Stimulated activated CD4-positive, alpha-beta T cell treated with anti-CD3 and anti-CD28 coated beads, Interleukin-12 subunit alpha, Interleukin-12 subunit beta, amount 100 ng/mL, for 48 hours (primary cell): Measurements from ENCODE around the gene LTBP2.

Source experiments
- DNase-seq, 3 donors: peaks; one replicate each; pipeline ENCODE4 v3.0.0-alpha.2; 2020; ENCODE audit warnings: low read depth in 2 of 3, low spot score in 1 of 3

Gene LTBP2

DNA sequence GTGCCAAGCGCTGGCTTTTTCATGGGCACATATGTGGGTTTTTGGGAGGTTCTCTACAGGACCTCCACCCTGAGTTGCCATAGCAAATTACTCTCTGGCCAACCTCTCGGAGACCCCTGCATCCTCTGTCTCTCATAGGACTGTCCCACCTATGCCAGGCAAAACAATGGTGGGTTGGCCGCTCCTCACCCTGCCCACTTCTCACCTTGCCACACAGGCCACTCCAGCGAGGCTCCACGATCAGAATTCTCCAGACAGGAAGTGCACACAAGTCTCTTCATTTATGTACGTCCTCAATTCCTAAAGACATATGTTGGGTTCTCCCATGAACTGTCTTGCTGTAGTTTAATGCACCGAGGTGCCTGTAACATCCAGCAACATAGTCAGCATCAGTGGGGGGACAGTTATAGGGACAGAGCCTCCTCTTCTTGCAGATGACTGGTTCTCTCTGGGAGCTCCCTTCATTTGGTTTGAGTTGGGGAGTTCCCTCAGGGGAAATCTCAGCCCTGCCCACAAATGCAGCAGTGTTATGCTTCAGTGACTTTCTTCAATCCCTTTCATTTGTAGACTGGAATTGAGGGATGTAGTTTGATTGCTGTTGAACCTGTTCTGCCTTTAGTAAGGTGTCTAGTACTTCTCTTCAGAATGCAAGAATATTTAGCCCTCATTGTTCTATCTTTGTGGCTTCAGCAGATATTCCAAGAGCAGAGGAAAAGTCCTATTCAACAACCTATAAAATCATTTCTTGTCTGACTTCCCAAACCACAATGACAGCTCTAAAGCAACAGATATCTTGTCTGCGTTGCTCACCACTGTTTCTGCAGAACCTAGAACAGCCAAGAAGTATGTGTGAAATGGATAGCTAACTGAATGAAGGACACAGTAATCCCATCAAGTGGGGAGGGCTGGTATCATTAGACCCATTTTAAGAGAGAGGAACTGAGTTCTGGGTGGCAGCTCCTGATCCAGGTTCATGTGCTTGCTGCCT is 2.8 kb upstream of the LTBP2 start:
- DNase-seq = no peak

DNA sequence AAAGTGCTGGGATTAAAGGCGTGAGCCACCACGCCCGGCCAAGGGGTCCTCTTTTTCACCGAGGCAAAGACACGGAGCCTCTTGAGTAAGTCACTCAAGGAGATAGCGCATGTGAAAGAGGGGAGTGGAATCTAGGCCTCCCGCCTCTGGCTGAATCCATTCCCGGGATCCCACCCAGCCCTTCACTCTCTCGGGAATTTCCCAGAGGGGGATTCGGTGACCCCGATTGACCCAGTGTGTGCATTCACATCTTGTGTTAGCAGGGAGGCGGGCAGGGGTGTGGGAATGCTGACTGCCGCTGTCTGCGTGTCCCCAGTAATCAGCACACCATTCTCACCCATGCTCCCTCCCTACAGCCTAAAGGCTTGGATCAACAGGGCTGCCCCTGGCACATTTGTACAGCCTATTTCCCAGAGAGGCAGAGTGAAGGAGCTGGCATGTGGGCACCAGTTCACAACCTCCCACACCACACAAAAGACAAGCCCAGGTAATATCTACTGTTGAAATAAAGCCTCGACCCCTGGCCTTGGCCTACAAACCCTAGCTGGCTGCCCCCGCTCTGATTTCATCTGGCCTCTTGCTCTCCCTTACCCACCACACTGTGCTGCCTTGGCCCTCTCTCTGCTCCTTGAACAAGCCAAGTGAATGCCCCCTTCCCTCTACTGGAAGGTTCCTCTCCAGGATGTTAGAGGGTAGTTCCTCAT is 1.3 kb upstream of the LTBP2 start:
- DNase-seq = no peak

DNA sequence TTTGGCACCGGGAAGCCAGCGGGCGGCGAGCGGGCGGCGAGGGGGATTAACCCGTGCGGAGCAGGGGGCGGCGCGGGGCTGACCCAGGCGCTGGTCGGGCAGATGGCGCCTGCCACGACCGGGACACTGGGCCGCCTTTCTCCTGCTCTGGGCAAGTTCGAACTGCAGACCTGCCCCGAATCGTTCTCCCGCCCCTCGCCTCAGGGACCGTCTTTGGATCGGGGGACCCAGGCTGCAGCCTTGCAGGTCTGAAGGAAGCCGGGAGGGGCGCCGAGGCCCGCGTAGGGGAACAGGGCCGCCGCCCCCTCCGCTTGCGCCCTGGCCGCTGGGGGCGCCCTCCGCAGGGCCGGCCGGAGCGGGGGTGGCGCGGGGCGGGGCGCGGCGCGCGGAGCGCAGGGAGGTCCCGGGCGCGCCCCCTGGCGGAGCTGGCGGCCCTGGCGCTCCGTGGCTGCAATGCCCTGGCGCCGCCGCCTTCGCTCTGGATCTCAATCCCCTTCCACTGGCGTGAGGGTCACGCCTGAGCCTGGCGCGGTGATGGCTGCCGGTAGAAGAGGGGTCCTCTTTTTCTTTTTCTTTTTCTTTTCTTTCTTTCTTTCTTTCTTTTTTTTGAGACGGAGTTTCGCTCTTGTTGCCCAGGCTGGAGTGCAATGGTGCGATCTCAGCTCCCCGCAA is 449 bp upstream of the LTBP2 start:
- peak; percentile 57 to 79 (median 68) for DNase-seq

DNA sequence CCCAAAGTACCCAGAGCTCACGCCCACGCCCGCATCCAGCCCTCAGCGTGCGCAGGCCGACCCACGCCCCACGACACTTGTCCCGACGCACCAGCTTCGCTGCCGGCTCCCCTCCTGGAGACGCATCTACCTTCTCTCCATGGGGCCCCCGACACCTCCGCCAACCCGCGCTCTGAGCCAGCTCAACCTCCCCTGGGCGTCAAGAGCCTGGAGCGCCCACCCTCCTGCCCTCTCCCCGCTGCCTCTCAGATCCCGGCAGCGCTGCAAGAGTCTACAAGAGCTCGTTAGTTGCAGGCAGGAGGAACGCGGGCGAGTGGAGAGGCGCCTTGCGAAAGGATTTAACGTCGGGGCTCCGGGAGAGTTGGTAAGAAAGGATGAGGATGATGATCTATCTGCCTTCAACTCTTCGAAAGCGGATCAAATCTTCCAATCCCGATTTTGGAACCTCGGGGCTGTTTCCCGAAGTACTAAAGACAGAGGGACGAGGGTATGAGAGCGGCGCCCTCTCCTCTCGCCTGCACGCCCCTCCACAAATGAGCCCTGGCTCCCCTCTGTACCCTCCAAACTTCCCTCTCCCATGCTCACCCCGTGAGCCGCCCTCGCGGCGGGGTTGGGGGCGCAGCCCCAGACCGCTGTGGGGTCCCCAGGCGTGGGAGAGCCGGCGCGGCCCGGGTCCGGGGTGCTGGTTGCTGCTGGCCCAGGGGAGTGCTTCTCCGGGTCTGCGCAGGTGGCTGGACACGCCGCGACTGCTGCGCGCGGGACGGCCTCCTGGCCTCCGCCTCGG is 979 bp downstream of the LTBP2 start:
- no peak for DNase-seq

DNA sequence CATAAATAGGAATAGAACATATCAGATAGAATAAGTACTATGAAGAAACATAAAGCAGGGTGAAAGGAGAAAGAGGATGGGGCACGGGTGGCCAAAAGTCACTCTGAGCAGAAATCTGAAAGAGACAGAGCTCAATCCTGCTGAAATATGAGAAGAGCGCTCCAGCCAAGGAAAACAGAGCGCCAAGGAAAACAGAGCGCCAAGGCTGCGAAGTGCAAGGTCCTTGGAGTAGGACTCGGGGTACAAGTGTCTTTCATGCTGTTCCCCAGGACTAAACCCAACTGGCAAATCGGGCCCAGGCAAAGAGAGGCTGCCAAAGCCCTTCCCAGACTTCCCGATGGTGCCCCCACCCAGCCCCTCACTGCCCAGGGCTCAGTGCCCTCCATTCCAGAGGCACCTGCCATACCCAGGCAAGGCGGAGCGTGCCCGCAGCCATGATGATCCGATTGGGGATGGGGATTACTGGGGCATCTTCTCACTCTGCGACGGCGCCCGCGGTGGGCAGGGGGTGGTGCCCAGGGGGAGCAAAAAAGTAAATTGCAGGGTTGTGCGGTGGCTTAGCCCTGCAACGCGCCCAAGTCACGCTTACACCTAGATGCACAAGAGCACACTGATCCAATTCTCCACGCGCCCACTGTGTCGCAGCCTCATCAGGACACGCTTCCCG is 1.7 kb downstream of the LTBP2 start:
- DNase-seq = no peak

DNA sequence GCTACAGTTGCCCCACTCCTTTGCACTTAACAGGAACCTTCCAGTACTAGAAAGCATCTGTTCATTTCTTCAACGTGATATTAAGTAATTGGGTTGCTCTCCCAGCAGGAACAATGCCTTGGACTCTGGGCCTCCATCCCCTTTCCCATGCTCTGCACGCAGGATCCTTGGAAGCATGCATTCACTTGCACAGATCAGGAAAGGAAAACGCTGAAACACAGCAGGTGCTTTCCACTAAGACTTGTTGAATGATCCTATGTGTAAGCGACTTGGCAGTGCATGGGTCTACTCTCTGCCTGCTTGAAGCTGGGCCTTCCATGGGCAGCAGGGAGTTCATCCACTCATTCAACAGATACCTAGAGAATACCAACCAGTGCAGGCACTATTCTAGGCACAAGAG is 2.3 kb downstream of the LTBP2 start:
- DNase-seq = no peak

DNA sequence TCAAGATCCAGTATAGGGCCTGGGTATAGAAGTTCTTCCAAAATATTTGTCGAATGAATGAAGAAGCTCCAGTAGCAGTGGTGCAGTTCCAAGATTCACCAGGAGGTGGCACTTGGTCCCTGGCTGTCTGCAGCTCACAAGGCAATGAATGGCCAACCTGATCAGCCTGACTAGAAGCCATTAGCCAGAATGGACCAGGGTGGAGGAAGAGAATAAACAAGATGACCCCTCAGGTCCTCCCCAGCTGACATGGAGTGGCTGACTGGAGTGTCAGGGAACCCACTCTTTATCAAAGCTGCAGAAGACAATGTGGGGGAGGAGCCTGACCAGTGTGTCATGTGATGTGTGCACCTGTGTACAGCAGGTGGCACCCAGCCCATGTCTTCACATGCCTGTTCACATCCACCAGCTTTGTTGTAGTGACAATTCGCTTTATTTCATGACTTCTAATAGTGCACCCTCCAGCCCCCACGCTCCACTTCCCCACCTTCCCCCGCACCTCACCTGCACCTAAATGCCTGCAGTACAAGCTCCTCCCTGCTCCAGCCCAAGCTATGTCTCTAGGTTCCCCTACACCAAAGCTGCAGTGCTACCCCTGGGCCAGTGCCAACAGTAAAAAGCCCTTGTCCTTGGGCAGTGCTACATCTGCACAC is 3.0 kb downstream of the LTBP2 start:
- peak; percentile 78 to 97 (median 81) for DNase-seq

DNA sequence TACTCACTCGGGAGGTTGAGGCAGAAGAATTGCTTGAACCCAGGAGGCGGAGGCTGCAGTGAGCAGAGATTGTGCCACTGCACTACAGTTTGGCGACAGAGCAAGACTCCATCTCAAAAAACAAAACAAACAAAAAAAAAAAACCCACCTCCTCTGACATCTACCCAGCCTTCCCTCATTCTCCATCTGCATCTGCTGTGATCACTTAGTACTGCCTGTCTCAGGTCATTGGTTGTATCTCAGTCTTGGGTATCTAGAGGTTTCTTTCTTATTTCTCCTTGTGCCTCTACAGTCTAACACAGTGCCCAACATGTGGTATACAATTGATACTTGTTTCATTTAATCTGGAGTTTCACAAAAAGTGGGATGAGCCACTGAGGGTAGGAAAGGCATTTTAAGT is 5.3 kb downstream of the LTBP2 start:
- no peak for DNase-seq

DNA sequence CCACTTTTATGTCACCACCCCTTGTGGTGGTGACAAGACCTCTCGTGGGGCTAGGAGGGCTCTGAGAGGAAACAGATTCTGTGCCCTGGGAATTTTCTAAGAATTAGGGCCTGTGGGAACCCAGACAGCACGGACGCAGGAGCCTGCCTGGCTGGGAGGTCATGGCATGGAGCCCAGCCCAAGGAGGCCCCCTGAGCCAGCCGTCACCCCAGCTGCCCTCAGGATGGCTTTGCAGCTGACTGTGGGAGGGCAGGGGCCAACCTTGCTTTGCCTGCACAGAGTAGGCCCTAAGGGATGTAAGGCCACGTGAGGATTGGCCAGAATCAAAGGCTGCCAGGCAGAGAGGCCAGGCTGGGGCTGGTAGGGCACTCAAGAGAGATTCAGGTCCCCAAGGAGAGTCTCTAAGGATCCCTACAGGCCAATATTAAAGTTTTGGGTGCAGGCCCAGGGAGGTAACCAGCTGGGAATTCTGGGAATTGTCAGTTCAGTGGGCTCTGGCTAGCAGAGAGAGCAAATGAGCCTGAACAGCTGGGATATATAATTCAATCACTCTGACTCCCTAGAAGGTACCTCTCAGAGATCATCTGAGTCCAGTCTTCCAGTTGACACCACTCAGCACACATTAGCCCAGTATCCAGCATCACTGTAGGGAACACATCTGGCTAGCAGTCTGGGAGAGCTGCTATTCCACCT is 6.4 kb downstream of the LTBP2 start:
- no peak for DNase-seq

DNA sequence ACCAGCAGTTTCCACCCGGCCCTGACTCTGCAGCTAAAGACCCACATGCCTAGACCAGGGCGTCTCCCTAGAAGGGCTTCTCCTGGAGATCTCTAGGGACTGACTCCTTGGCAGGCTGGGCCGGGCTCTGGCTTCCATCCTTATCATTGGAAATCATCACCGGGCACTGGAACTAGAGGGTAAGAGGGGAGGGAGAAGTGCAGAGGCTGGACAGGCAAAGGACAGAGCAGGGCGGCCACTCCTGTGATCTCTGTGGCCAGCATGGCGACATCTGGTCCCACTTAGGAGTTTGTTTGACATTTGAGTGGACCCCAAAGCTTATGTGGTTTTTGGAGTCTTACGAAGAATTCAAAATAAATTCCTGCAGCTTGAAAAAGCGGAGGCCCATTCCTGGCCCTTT is 7.1 kb downstream of the LTBP2 start:
- DNase-seq = no peak

DNA sequence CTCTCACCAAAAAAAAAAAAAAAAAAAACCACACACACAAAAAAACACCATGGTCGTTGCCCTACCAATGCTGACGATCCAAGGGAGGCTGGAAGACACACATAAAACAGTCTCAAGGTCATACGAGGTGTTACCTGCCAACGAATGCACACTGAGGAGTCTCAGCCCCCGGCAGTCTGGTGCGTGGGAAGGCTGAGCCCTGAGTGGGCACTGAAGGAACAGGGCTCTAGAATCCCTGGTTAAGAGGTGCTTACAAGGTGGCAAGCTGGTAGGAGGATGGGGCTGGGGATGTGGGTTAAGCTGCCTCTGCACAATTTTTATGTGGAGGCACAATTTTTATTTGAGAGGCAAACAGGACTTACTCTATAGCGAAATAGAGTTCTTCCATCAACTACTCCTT is 7.9 kb downstream of the LTBP2 start:
- no peak for DNase-seq

DNA sequence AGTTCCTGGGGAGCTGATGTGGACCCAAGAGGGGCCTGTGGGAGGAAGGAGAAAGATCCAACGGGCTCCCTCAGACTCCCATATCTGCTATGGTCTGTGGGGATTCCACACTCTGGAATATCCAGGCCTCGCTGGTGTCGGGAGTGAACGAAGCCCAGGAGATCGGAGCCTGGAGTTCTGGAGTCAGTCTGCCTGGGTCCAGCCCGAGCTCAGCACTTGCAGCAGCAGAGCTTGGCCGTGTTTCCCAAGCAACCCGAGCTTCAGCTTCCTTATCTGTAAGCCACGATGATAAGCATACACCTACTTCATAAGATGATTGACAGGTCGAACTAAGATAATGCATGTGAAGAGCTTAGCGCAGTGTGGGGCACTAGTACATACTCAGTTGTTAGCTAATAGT is 10.1 kb downstream of the LTBP2 start:
- no peak for DNase-seq

DNA sequence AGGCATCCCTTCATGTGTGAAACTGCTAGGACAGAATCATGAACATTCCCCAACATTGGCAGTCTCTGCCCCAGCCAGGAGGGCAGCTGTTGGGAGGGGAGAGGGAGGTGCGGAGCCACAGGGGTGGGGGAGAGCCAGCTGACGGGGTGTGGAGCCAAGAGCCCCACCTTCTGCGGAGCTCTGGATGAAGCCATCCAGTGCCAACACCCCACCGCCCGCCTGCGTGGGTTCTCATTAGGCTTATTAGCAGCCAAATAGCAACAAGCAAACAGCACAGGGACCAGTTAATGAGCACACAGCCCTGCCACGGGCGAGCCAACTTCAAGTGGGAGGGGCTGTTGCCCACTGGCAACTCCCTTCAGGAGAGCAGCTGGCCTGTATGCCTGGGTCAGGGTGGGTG is 12.1 kb downstream of the LTBP2 start:
- no peak for DNase-seq

DNA sequence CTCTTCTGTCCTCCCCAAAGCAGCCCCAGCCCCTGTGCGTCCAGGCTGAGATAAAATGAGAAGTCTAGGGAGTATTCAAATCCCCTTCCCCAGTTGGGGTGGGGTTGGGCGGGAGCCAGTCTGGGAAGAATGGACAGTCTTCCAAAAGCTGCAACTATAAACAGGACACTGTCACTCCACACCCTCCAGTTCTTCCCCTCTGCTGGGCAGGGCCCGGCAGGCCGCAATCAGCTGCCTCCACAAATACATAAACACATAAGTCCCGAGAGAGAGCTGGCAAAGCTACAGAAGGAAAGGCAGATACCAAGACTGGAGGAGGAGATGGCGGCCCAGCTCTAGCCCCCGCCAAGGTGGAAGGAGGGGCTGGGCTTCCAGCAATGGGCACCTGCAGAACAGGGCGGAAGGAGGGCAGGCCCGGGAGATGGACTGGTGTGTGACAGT is 12.7 kb downstream of the LTBP2 start:
- DNase-seq = no peak

DNA sequence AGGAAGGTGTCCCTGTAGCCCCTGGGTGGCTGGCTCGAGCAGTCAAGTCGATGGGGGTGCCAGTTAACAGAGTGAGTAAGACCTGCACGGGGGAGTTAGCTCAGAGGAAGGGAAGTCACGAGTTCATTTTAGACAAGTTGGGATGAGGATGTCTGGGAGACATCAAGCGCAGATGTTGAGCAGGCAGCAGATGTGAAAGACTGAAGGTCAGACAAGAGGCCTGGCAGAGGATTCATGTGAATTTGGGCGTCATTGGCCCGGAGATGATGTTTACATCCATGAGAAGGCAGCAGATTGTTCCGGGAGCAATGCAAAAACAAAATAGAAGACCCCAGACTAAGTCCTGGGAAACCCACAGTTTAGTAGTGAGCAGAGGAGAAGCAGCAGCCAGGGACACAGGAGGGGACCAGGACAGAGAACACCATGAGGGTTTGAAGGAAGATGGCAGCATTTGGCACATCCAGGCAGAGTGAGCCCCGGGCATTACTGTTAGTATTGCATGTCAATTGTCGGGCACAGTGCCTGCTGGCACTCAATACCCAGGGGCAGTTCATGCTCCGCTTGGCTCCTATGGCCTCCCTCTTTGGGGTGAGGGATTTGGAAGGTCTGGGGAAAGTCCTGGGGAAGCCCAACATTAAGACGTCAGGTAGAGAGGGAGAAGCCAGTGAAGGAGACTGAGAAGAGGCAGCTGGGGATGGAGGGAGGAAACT is 15.1 kb downstream of the LTBP2 start:
- no peak for DNase-seq

DNA sequence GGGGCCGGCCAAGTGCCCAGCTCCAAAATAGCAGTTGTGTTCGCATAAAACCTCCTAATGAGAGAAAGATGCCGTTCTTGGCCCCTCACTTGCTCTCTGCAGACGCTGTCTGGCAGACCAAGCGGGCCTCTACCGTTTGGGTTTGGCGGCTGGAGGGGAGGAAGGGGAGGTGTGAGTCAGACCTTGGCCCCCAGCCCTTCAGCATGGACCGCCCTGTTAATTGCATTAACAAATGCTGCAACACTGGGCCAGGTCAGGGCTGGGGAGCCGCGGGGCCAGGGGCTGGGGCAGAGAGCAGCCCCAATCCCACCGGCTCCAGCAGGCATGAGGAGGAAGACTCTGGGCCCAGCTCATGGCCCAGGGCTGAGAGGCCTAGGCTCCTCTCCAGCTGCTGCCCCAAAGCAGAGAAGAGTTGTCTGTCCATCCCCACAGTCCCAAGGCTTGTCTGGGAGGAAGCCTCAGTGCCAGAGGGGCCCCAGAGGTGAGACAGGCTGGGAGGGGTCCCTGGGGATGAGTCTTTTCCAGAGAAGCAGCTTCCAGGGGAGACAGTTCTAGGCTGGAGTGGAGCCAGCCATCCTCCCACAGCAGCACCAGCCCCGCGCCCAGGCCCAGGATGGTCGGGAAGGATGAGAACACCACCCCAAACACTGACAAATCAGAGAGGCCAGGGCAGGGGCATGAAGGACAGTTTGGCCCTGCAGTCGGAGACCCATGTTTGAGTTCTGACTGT is 16.9 kb downstream of the LTBP2 start:
- DNase-seq = no peak

DNA sequence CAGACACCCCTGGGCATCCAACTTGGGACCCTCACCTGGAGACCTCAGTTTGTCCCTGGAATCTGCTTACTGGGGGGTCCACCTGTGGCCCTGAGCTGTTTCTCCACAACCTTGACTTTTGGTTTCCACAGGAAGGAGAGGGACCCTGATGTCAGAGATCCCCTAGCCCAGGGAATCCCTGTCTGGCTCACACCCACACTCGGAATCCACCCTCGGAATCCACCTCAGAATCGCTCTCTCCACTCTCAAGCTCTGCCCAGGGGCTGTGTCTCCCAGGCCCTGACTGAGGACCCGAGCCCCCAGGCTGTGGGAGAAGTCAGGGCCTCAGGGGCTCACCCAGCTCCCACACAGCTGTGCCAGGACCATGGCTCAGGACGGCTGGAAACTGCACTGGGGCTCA is 17.4 kb downstream of the LTBP2 start:
- DNase-seq = no peak

DNA sequence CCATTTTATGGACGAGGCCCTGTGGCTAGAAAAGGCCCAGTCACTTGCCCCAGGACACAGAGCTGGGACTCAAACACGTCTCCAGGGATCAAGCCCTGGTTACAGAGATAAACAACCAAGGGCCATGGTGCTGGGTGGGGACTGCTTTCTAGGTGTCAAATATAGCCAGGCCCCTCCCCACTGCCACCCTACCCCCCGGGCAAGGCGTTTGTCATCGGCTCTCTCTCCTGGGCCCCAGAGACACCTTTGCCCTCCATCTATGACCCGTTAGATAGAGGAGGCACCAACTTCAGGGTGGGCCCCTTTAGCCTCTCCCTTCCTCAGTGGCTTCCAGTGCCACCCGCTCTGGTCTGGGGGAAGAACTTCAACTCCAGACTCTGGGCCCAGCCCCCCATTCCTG is 18.0 kb downstream of the LTBP2 start:
- no peak for DNase-seq
